Omental fat pad (tissue), 4 donors: ENCODE results near the gene NOTCH1. TPM values are rescaled to one million over a fixed set of nuclear protein-coding genes. Genes with fewer than 3 reads are reported as not detected.

Experiments used
- ATAC-seq: fragments of 150-250 bp; one replicate; pipeline ENCODE4 v1.9.1; 2016; ENCODE audit warnings: mild to moderate bottlenecking, moderate library complexity; ENCODE audit not compliant: low FRiP score
- DNase-seq: peaks from one replicate; pipeline ENCODE4 v3.0.0-alpha.2; 2019; ENCODE audit warnings: low spot score
- total RNA-seq, 4 donors: library from RNA; depleted of rRNA; stranded (reverse); fragments of >200 nt; gene quantifications; one replicate each; pipeline ENCODE4 v1.1.0, GENCODE V29; 2016
- TF ChIP-seq, protein P1 (sequence below), 3 donors: fragments of 450-650 bp; IDR thresholded peaks; one replicate each; pipeline ENCODE4 v1.5.1; 2016 to 2017; ENCODE audit warnings: antibody characterized with exemption in 3 of 3, mild to moderate bottlenecking in 3 of 3, moderate library complexity in 2 of 3

The NOTCH1 gene
- total RNA-seq, 4 donors from 2014 or later: 10.4 to 61.8 (median 55.1) TPM

- DNase-seq (no peak), ATAC-seq (no peak)
- TF ChIP-seq, protein P1, sequence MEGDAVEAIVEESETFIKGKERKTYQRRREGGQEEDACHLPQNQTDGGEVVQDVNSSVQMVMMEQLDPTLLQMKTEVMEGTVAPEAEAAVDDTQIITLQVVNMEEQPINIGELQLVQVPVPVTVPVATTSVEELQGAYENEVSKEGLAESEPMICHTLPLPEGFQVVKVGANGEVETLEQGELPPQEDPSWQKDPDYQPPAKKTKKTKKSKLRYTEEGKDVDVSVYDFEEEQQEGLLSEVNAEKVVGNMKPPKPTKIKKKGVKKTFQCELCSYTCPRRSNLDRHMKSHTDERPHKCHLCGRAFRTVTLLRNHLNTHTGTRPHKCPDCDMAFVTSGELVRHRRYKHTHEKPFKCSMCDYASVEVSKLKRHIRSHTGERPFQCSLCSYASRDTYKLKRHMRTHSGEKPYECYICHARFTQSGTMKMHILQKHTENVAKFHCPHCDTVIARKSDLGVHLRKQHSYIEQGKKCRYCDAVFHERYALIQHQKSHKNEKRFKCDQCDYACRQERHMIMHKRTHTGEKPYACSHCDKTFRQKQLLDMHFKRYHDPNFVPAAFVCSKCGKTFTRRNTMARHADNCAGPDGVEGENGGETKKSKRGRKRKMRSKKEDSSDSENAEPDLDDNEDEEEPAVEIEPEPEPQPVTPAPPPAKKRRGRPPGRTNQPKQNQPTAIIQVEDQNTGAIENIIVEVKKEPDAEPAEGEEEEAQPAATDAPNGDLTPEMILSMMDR (IDR thresholded peaks at IDR 0.05): no peak
These were observed 50.5 kb downstream of the NOTCH1 start for GRCh38 chr9:136495238-136495800.

DNA sequence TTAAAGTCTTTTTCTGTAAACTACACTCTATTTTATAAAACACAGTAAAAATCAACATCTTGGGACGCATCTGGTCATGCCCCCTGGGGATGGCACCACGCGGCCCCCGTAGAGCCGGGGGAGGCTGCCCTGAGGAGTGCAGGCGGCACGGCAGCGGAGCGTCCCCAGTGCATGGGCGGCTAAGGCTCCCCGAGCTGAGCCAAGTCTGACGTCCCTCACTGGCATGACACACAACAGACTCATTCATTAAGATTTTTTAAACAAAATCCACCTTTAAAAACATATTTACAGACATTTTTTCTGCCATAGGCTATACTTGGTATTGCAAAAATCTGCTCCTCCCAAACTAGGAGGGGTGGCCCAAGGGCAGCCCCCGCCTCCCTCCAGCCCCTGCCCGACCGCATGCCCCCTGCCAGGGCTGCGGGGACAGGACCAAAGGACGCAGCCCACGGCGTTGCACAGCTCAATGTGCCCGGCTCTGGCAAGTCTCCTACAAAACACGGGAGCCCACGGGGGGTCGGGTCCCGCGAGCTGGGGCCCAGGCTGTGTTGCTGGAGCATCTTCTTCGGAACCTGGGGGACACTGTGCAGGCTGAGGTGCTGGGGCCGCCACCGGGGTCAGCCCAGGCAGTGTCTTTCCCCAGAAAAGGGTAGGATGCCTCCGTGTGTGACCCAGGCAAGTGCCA, 51.2 kb downstream of the NOTCH1 start:
- ATAC-seq (no peak), DNase-seq (no peak)
- TF ChIP-seq, protein P1 (IDR thresholded peaks at IDR 0.05): no peak

- no peak for ATAC-seq
- no peak for DNase-seq
- TF ChIP-seq, protein P1 (IDR thresholded peaks at IDR 0.05): no peak
These were observed 51.8 kb downstream of the NOTCH1 start for GRCh38 chr9:136494012-136494411.

GRCh38 chr9:136493567-136493971, 52.3 kb downstream of the NOTCH1 start:
- DNase-seq: no peak
- no peak for ATAC-seq
- TF ChIP-seq, protein P1 (IDR thresholded peaks at IDR 0.05): no peak

DNA sequence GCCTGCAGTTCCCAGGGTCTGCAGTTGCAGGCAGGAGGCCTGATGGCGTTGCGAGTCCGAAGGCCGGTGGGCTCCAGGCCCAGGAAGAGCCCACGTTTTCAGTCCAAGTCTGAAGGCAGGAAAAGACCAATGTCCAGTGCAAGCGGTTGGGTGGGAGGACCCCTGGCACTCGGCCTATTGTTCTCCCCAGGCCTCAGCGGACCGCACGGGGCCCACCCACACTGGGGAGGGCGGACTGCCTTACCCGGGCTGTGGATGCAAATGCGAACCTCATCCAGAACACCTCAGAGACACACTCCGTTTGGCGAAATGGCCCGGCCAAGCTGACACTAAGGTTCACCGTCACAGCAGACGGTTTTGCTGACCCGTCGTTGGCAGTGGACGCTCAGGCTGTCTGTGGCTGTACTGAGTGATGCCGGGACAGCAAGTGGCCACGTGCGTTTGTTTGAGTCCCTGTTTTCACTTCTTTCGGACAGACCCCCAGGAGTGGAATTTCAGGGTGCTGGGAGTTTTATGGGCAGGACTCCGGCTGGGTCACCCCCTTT, 52.8 kb downstream of the NOTCH1 start:
- ATAC-seq: no peak
- TF ChIP-seq, protein P1 (IDR thresholded peaks at IDR 0.05): no peak
- no peak for DNase-seq

DNA sequence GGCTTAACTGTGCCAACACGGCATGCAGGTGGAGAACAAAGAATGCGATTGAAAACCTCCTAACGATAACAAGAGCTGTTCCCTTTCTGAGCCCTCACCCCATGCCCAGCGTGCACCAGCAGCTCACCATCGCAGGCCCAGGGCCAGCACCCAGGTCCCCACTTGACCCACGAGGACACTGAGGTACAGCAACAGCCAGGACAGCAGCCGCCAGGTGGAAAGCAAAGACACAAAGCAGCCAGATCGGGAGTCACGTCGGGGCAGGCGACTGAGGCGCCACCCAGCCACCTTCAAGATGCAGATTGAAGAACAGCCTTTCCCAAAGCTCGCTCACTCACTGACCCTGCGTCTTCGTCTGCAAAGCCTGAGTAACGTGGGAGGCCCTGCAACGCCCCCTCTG, 56.1 kb downstream of the NOTCH1 start:
- TF ChIP-seq, protein P1 (IDR thresholded peaks at IDR 0.05): no peak
- no peak for DNase-seq
- ATAC-seq: no peak
